H9 (cell line): Measurements from ENCODE around the gene EIF5A. TPM values are rescaled to one million over a fixed set of nuclear protein-coding genes. Genes with fewer than 3 reads are reported as not detected.

Experiments used
- DNase-seq: peaks from one replicate; pipeline ENCODE4 v3.0.0-alpha.2; 2017
- H2AFZ ChIP-seq: one replicate; pipeline ENCODE4 v1.6.1; 2013; ENCODE audit warnings: mild to moderate bottlenecking, low read length, control low read depth, moderate library complexity
- H2AK5ac ChIP-seq: 2 replicates; pipeline ENCODE4 v1.6.1; 2013; ENCODE audit warnings: low read length, control low read depth, mixed read lengths; ENCODE audit not compliant: insufficient read length
- H2BK120ac ChIP-seq: one replicate; pipeline ENCODE4 v1.6.1; 2013; ENCODE audit warnings: low read depth, mild to moderate bottlenecking, low read length, control low read depth, inconsistent platforms; ENCODE audit not compliant: poor library complexity, severe bottlenecking
- H2BK12ac ChIP-seq: 2 replicates; pipeline ENCODE4 v1.6.1; 2013; ENCODE audit warnings: low read length, control low read depth, mixed read lengths, low read depth; ENCODE audit not compliant: insufficient read length
- H2BK15ac ChIP-seq: 2 replicates; pipeline ENCODE4 v1.6.1; 2013; ENCODE audit warnings: low read depth, low read length, control low read depth
- H2BK20ac ChIP-seq: one replicate; pipeline ENCODE4 v1.6.1; 2013; ENCODE audit warnings: low read depth, mild to moderate bottlenecking, low read length, control low read depth, inconsistent platforms; ENCODE audit not compliant: poor library complexity, severe bottlenecking
- H2BK5ac ChIP-seq: 2 replicates; pipeline ENCODE4 v1.6.1; 2013; ENCODE audit warnings: low read length, control low read depth, mixed read lengths; ENCODE audit not compliant: insufficient read length
- H3K14ac ChIP-seq: 2 replicates; pipeline ENCODE4 v1.6.1; 2013; ENCODE audit warnings: low read length, control low read depth; ENCODE audit not compliant: insufficient read depth
- H3K18ac ChIP-seq: 2 replicates; pipeline ENCODE4 v1.6.1; 2013; ENCODE audit warnings: low read depth, mild to moderate bottlenecking, mixed read lengths, low read length, control low read depth; ENCODE audit not compliant: insufficient read length
- H3K23ac ChIP-seq: 2 replicates; pipeline ENCODE4 v1.6.1; 2013; ENCODE audit warnings: low read length, control low read depth, mixed read lengths, low read depth; ENCODE audit not compliant: insufficient read length
- H3K23me2 ChIP-seq: 2 replicates; pipeline ENCODE4 v1.6.1; 2013; ENCODE audit warnings: low read depth, mild to moderate bottlenecking, mixed read lengths, low read length, control low read depth; ENCODE audit not compliant: insufficient read length, poor library complexity, severe bottlenecking
- H3K27ac ChIP-seq: 2 replicates; pipeline ENCODE4 v1.5.1; 2013; ENCODE audit warnings: low read length, control low read depth, mixed read lengths, low read depth; ENCODE audit not compliant: insufficient read length
- H3K27me3 ChIP-seq: 2 replicates; pipeline ENCODE4 v1.6.1; 2013; ENCODE audit warnings: low read length, control low read depth, inconsistent platforms; ENCODE audit not compliant: insufficient read depth
- H3K4ac ChIP-seq: 2 replicates; pipeline ENCODE4 v1.6.1; 2013; ENCODE audit warnings: low read depth, mild to moderate bottlenecking, control low read depth, inconsistent platforms, low read length, moderate library complexity
- H3K4me1 ChIP-seq: 2 replicates; pipeline ENCODE4 v1.6.1; 2013; ENCODE audit warnings: low read length, control low read depth, inconsistent platforms; ENCODE audit not compliant: insufficient read depth
- H3K4me2 ChIP-seq: 2 replicates; pipeline ENCODE4 v1.6.1; 2013; ENCODE audit warnings: low read length, control low read depth, mixed read lengths; ENCODE audit not compliant: insufficient read length, insufficient read depth
- H3K56ac ChIP-seq: 2 replicates; pipeline ENCODE4 v1.6.1; 2013; ENCODE audit warnings: low read depth, mild to moderate bottlenecking, mixed read lengths, low read length, control low read depth; ENCODE audit not compliant: insufficient read length
- H3K79me1 ChIP-seq: 2 replicates; pipeline ENCODE4 v1.6.1; 2013; ENCODE audit warnings: low read depth, mild to moderate bottlenecking, moderate library complexity, low read length, control low read depth, inconsistent platforms; ENCODE audit not compliant: insufficient read depth, poor library complexity, severe bottlenecking
- H3K79me2 ChIP-seq: 2 replicates; pipeline ENCODE4 v1.6.1; 2013; ENCODE audit warnings: low read length, control low read depth, inconsistent platforms; ENCODE audit not compliant: insufficient read depth
- H3K9ac ChIP-seq: 2 replicates; pipeline ENCODE4 v1.6.1; 2013; ENCODE audit warnings: low read length, control low read depth, mixed read lengths; ENCODE audit not compliant: insufficient read length; ENCODE audit errors: extremely low read depth
- H3K9me3 ChIP-seq: one replicate; pipeline ENCODE4 v1.6.1; 2013; ENCODE audit warnings: low read depth, low read length, inconsistent platforms; ENCODE audit not compliant: control insufficient read depth
- H3T11ph ChIP-seq: one replicate; pipeline ENCODE4 v1.6.1; 2013; ENCODE audit warnings: mild to moderate bottlenecking, low read length, control low read depth, inconsistent platforms
- H4K20me1 ChIP-seq: one replicate; pipeline ENCODE4 v1.6.1; 2013; ENCODE audit not compliant: control insufficient read depth, insufficient read length, insufficient read depth
- H4K5ac ChIP-seq: 2 replicates; pipeline ENCODE4 v1.6.1; 2013; ENCODE audit warnings: low read depth, mild to moderate bottlenecking, mixed read lengths, low read length, control low read depth; ENCODE audit not compliant: insufficient read length
- H4K8ac ChIP-seq: replicated peaks from 2 replicates; pipeline ENCODE4 v1.6.1; 2013; ENCODE audit warnings: low read length, control low read depth, mixed read lengths, low read depth; ENCODE audit not compliant: insufficient read length
- H4K91ac ChIP-seq: 2 replicates; pipeline ENCODE4 v1.6.1; 2013; ENCODE audit warnings: low read depth, mild to moderate bottlenecking, moderate library complexity, mixed read lengths, low read length, control low read depth; ENCODE audit not compliant: insufficient read length
- H3K27ac Mint-ChIP-seq, 3 experiments: 2 replicates in 2 of 3; 3 replicates in 1 of 3; pipeline ENCODE4 v1.8.0; 2020 to 2021; ENCODE audit warnings: mixed read lengths in 3 of 3, mild to moderate bottlenecking in 1 of 3, moderate library complexity in 1 of 3
- H3K27me3 Mint-ChIP-seq: 2 replicates; pipeline ENCODE4 v1.8.0; 2021; ENCODE audit warnings: low read depth, mild to moderate bottlenecking, moderate library complexity, mixed read lengths
- H3K36me3 Mint-ChIP-seq, 3 experiments: 2 replicates in 2 of 3; 3 replicates in 1 of 3; pipeline ENCODE4 v1.8.0; 2020 to 2021; ENCODE audit warnings: low read depth in 3 of 3, mixed read lengths in 3 of 3; ENCODE audit not compliant: insufficient read depth in 1 of 3
- H3K4me1 Mint-ChIP-seq, 2 experiments: 2 replicates each; pipeline ENCODE4 v1.8.0; 2020; ENCODE audit warnings: mixed read lengths in 2 of 2
- H3K4me3 Mint-ChIP-seq, 2 experiments: 2 replicates in 1 of 2; 3 replicates in 1 of 2; pipeline ENCODE4 v1.8.0; 2020 to 2021; ENCODE audit warnings: mild to moderate bottlenecking in 2 of 2, mixed read lengths in 2 of 2, moderate library complexity in 1 of 2
- H3K9me3 Mint-ChIP-seq, 2 experiments: 2 replicates in 1 of 2; 3 replicates in 1 of 2; pipeline ENCODE4 v1.8.0; 2020; ENCODE audit warnings: mild to moderate bottlenecking in 2 of 2, mixed read lengths in 2 of 2, moderate library complexity in 1 of 2
- WGBS: extraction: QIAGEN DNeasy Blood & Tissue Kit; methylation state at CpG from one replicate; pipeline ENCODE4 v1.1.7; 2013; ENCODE audit warnings: missing lambda C conversion rate, low lambda C conversion rate, mixed read lengths; ENCODE audit not compliant: insufficient read length; ENCODE audit errors: extremely low coverage; 5-methylcytosine and 5-hydroxymethylcytosine counted together
- total RNA-seq: library from RNA; stranded (reverse); gene quantifications from 2 replicates; pipeline ENCODE4 v1.2.1, GENCODE V29; 2021
- TF ChIP-seq, protein P1 (sequence below): fragments of 200-600 bp; sonication (generic); conservative IDR thresholded peaks from 3 replicates; pipeline ENCODE4 v1.8.0; 2021; ENCODE audit warnings: antibody characterized with exemption, mild to moderate bottlenecking

The EIF5A gene
- total RNA-seq, 1 experiment from 2014 or later = 978 TPM

DNA sequence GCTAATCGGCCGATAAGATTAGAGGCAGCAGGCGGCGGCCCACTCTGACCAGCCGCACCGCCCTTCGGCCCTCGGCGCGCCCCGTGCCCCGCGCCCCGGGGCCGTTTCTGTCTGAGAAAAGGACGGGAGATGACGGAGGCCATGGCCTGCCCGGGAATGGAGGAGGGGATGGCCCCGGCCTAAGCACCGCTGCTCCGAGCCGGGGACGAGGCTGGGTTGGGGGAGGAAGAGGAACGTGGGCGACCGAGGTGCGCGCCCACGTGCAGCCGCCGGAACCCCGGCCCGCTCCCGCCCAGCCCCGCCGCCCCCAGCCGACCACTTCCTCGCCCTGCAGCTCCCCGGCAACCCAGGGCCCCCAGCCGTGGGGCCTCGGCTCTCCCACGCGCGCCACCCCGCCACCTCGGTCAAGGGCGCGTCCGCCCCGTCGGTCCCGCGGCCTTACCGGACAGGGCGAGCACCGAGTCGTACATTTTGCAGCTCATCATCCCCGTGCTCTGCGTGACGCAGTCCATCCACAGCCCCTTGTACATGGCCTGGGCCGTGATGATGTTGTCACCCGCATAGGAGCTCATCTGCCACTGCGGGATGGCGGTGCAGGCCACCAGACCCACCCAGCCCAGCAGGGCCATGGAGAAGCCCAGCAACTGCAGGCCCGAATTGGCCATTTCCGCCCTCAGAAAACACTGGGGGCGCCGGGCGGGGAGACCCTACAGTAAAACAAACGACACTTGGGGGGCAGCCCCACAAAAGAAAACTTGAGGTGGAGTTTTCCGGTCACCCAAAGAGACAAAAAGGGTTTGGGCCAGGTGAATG is 45.8 kb upstream of the EIF5A start:
- Histone ChIP-seq H3K79me1 (no peaks in the 10 kb centered on the region), H3K4me1 (peaks cover 4% of the 10 kb centered on the region; the same call in 1 of the 2 replicates), H3K18ac (peak overlapping the region; percentile 98), H2BK15ac (no peak overlapping the region), H2AFZ (no peak overlapping the region), H2AK5ac (no peak overlapping the region), H2BK120ac (peak overlapping the region; percentile 39), H4K91ac (peak overlapping the region; percentile 95), H3K14ac (peak overlapping the region; percentile 98), H3K23ac (no peak overlapping the region), H4K8ac (peak overlapping the region; percentile 25), H4K20me1 (no peaks in the 10 kb centered on the region), H3K27ac (peak overlapping the region; percentile 55), H3K23me2 (peaks cover 25% of the 10 kb centered on the region), H3K56ac (no peak overlapping the region), H4K5ac (peak overlapping the region; percentile 37), H3K27me3 (no peaks in the 10 kb centered on the region), H3K9ac (peak overlapping the region; percentile 95), H3K4ac (peak overlapping the region; percentile 91; the same call in 1 of the 2 replicates), H3K4me2 (peak overlapping the region; percentile 76), H2BK12ac (peak overlapping the region; percentile 84), H2BK20ac (no peak overlapping the region), H3T11ph (no peak overlapping the region), H3K79me2 (peaks cover 8% of the 10 kb centered on the region; the same call in 1 of the 2 replicates), H3K9me3 (no peaks in the 10 kb centered on the region), H2BK5ac (peak overlapping the region; percentile 31)
- H3K27ac Mint-ChIP-seq = peak overlapping the region; percentile 94 to 99 (median 96)
- H3K4me3 Mint-ChIP-seq = peak overlapping the region; percentile 86 to 93
- peaks cover 29 to 44% of the 10 kb centered on the region in 2 experiments for H3K4me1 Mint-ChIP-seq
- TF ChIP-seq, protein P1, sequence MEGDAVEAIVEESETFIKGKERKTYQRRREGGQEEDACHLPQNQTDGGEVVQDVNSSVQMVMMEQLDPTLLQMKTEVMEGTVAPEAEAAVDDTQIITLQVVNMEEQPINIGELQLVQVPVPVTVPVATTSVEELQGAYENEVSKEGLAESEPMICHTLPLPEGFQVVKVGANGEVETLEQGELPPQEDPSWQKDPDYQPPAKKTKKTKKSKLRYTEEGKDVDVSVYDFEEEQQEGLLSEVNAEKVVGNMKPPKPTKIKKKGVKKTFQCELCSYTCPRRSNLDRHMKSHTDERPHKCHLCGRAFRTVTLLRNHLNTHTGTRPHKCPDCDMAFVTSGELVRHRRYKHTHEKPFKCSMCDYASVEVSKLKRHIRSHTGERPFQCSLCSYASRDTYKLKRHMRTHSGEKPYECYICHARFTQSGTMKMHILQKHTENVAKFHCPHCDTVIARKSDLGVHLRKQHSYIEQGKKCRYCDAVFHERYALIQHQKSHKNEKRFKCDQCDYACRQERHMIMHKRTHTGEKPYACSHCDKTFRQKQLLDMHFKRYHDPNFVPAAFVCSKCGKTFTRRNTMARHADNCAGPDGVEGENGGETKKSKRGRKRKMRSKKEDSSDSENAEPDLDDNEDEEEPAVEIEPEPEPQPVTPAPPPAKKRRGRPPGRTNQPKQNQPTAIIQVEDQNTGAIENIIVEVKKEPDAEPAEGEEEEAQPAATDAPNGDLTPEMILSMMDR = no peak
- H3K27me3 Mint-ChIP-seq = peaks cover 2% of the 10 kb centered on the region
- peaks cover 0 to 4% of the 10 kb centered on the region in 2 experiments; a peak in 1 of 5 replicates for H3K9me3 Mint-ChIP-seq
- no CpG with 5 or more reads among the region's 71 CpGs for WGBS
- DNase-seq = no peak
- peaks cover 7 to 38% (median 31%) of the 10 kb centered on the region in 3 experiments for H3K36me3 Mint-ChIP-seq
